ENCODE results near the gene U2AF2. TPM values are rescaled to one million over a fixed set of nuclear protein-coding genes. Genes with fewer than 3 reads are reported as not detected.
A peak's percentile ranks its signal among the peaks of the same experiment; 100 is the strongest.

The U2AF2 gene
- polyA plus RNA-seq, 1 of the 3 experiments (the other 2 are of a cell fraction): 321 TPM

DNA sequence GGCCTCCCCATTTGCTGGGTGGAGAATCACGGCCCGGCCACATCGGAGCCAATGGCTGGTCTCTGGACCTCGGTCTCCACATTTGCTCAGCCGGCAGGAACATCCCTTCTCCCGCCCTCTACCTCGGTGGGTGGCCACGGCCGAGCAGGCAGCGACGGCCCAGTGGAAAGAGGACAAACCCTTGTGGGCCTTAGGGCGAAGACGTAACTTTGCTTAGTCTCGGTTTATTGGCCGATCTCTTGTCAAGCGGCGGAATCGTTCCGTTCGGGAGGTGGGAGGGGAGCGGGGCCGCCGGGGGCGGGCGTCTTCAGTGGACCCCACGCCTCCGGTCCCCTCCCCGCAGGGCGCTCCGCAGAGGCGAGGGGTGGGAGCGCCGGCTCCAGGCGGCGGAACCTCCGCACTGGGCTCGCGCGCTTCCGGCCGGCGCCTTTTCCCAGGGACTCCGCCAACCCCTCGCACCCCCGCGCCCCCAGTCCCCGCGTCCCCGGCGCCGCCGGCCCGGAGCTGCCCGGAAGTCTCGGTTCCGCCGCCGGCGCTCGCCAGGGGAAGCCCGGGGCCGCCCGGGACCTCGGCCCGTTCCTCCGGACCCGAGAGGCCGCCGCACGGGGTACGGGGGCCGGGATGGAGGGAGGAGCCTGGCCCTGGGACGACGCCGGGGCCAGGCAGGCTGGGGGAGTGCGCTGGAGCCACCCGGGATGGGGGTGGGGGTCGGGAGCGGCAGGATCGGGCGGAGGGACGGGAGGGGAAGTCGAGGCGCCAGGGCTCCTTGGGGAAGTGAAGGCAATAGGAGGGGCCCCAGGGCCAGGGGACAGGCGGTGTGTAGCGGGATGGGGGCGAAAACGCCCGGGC is 14.0 kb upstream of the U2AF2 start, which contains the start of gene ZNF580 (continued):
- TF ChIP-seq, protein P1, sequence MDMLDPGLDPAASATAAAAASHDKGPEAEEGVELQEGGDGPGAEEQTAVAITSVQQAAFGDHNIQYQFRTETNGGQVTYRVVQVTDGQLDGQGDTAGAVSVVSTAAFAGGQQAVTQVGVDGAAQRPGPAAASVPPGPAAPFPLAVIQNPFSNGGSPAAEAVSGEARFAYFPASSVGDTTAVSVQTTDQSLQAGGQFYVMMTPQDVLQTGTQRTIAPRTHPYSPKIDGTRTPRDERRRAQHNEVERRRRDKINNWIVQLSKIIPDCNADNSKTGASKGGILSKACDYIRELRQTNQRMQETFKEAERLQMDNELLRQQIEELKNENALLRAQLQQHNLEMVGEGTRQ (IDR thresholded peaks at IDR 0.05; ENCODE audit: borderline replicate concordance, low read depth, low read length): no peak
- TF ChIP-seq ELF1 (IDR thresholded peaks at IDR 0.05) (0 out of 2 replicates have a peak, but pooled peaks have one; percentile 12), FOSL2 (IDR thresholded peaks at IDR 0.05; ENCODE audit: borderline replicate concordance, low read depth) (no peak), TEAD4 (IDR thresholded peaks at IDR 0.05; ENCODE audit: borderline replicate concordance, insufficient read depth) (no peak), EP300 (IDR thresholded peaks at IDR 0.05; ENCODE audit: borderline replicate concordance in 1 of 2, low read depth in 1 of 2, low read length in 1 of 2) (peak in 1 of 2 experiments; percentile 28; a peak in 1 of 4 replicates), SIN3A (IDR thresholded peaks at IDR 0.05; ENCODE audit: borderline replicate concordance, low read depth, low read length) (peak; percentile 72; the same call in 1 of the 2 replicates), RFX5 (IDR thresholded peaks at IDR 0.05; ENCODE audit: low read length) (0 out of 2 replicates have a peak, but pooled peaks have one; percentile 14), GABPA (IDR thresholded peaks at IDR 0.05; ENCODE audit: low read depth) (peak; percentile 62), FOXJ3 (CRISPR knock-in tag; IDR thresholded peaks at IDR 0.05) (no peak), YY1 (IDR thresholded peaks at IDR 0.05; ENCODE audit: low read depth) (peak; percentile 51; the same call in 1 of the 2 replicates), EZH2phosphoT487 (IDR thresholded peaks at IDR 0.05; ENCODE audit: borderline replicate concordance, low read depth) (no peak), REST (IDR thresholded peaks at IDR 0.05; ENCODE audit: low read depth, low read length) (0 out of 2 replicates have a peak, but pooled peaks have one; percentile 7), MEF2A (IDR thresholded peaks at IDR 0.05; ENCODE audit: borderline replicate concordance, low read depth) (no peak), CHD2 (IDR thresholded peaks at IDR 0.05; ENCODE audit: low read length, partially characterized antibody) (peak; percentile 35), POLR2AphosphoS5 (IDR thresholded peaks at IDR 0.05; ENCODE audit: low read depth, low read length) (no peak)
- TF ChIP-seq, protein P2, sequence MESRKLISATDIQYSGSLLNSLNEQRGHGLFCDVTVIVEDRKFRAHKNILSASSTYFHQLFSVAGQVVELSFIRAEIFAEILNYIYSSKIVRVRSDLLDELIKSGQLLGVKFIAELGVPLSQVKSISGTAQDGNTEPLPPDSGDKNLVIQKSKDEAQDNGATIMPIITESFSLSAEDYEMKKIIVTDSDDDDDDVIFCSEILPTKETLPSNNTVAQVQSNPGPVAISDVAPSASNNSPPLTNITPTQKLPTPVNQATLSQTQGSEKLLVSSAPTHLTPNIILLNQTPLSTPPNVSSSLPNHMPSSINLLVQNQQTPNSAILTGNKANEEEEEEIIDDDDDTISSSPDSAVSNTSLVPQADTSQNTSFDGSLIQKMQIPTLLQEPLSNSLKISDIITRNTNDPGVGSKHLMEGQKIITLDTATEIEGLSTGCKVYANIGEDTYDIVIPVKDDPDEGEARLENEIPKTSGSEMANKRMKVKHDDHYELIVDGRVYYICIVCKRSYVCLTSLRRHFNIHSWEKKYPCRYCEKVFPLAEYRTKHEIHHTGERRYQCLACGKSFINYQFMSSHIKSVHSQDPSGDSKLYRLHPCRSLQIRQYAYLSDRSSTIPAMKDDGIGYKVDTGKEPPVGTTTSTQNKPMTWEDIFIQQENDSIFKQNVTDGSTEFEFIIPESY (IDR thresholded peaks at IDR 0.05; ENCODE audit: borderline replicate concordance, low read depth): no peak
